Psoas muscle (tissue), 8 donors: Measurements from ENCODE around the gene PTTG1IP. TPM values are rescaled to one million over a fixed set of nuclear protein-coding genes. Genes with fewer than 3 reads are reported as not detected.

Experiments
- ATAC-seq, 4 donors: fragments of 200-7000 bp; cut with Tn5 transposase; one replicate each; pipeline ENCODE4 v1.9.1; 2020; ENCODE audit warnings: moderate library complexity in 3 of 4, mild to moderate bottlenecking in 2 of 4
- DNase-seq, 2 donors: peaks; one replicate each; pipeline ENCODE4 v3.0.0-alpha.2; 2020
- H3K27ac ChIP-seq: fragments of 200-600 bp; one replicate; pipeline ENCODE4 v1.8.0; 2022
- H3K27me3 ChIP-seq, 3 donors: fragments of 200-600 bp in 1 of 3; one replicate each; pipeline versions ENCODE4 v1.6.1 to v1.8.0; 2013 to 2022; ENCODE audit warnings: low read length in 2 of 3, mild to moderate bottlenecking in 2 of 3, moderate library complexity in 1 of 3; ENCODE audit not compliant: insufficient read depth in 3 of 3
- H3K36me3 ChIP-seq, 2 donors: fragments of 200-600 bp in 1 of 2; one replicate each; pipeline versions ENCODE4 v1.6.1 to v1.8.0; 2013 to 2022; ENCODE audit warnings: low read depth in 1 of 2, mild to moderate bottlenecking in 1 of 2, moderate library complexity in 1 of 2; ENCODE audit not compliant: insufficient read depth in 1 of 2
- H3K4me1 ChIP-seq: fragments of 200-600 bp; one replicate; pipeline ENCODE4 v1.8.0; 2022
- H3K4me3 ChIP-seq: fragments of 200-600 bp; one replicate; pipeline ENCODE4 v1.8.0; 2022; ENCODE audit warnings: mild to moderate bottlenecking
- H3K9me3 ChIP-seq: fragments of 200-600 bp; one replicate; pipeline ENCODE4 v1.8.0; 2022
- whole genome bisulfite sequencing, 3 donors: extraction: QIAGEN DNeasy Blood & Tissue Kit; methylation state at CpG; one replicate each; pipeline versions ENCODE4 v1.1.6 to v1.1.7; 2013; 5-methylcytosine and 5-hydroxymethylcytosine counted together
- intact Hi-C, 2 donors: fragments of 100-400 bp; cut with DNase I; formaldehyde crosslinking; loops; one replicate each; pipeline versions ENCODE4 v1.11.0 to v1.14.2; 2022
- polyA plus RNA-seq, 3 donors: library from polyadenylated mRNA; stranded (reverse); fragments of 200-250 nt; gene quantifications; one replicate each; pipeline ENCODE4 v1.2.3, GENCODE V29; 2013
- total RNA-seq, 4 donors: library from RNA; stranded (reverse); fragmentation: NEBNext Ultra II Directional in 2 of 4; extraction: Animal tissue kit (Norgen Biotek cat#: 25700) in 2 of 4; gene quantifications; one replicate each; pipeline versions ENCODE4 v1.2.1 to v1.2.4, GENCODE V29; 2021 to 2023
- TF ChIP-seq, protein P1 (sequence below): fragments of 200-600 bp; IDR thresholded peaks from one replicate; pipeline ENCODE4 v1.8.0; 2022; ENCODE audit warnings: antibody characterized with exemption
- donor health status: healthy with polysubstance abuse.
- donor health status: DM: no; HTN: no; CAD: no; lungs with moderate emphysema.
- donor health status: Bipolar disorder and iron deficiency.
- donor health status: healthy.
- donor health status: DM: yes; HTN: yes; CAD: no.
- donor health status: DM: no; HTN: no; CAD: no.
- donor health status: DM: no; HTN: no; CAD: no.
- donor health status: DM: yes; HTN: yes; CAD: no.

PTTG1IP gene
- total and polyA plus RNA-seq, 7 donors: 49.6 to 108 (median 68.3) TPM

- Histone ChIP-seq H3K27ac (no peak overlapping the region), H3K36me3 (no peaks in the 10 kb centered on the region), H3K9me3 (no peaks in the 10 kb centered on the region), H3K27me3 (peaks cover 0 to 18% (median 7%) of the 10 kb centered on the region in 3 donors), H3K4me1 (no peaks in the 10 kb centered on the region), H3K4me3 (no peak overlapping the region)
- TF ChIP-seq, protein P1, sequence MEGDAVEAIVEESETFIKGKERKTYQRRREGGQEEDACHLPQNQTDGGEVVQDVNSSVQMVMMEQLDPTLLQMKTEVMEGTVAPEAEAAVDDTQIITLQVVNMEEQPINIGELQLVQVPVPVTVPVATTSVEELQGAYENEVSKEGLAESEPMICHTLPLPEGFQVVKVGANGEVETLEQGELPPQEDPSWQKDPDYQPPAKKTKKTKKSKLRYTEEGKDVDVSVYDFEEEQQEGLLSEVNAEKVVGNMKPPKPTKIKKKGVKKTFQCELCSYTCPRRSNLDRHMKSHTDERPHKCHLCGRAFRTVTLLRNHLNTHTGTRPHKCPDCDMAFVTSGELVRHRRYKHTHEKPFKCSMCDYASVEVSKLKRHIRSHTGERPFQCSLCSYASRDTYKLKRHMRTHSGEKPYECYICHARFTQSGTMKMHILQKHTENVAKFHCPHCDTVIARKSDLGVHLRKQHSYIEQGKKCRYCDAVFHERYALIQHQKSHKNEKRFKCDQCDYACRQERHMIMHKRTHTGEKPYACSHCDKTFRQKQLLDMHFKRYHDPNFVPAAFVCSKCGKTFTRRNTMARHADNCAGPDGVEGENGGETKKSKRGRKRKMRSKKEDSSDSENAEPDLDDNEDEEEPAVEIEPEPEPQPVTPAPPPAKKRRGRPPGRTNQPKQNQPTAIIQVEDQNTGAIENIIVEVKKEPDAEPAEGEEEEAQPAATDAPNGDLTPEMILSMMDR: no peak
- WGBS, 3 donors: 90 to 94% (median 93%) methylated on average over 7 of the region's 7 CpGs
- intact Hi-C loops: loop anchor here (1.0 to 2.0 kb wide), 3 partner anchors 39 to 244 kb away; no protein-coding TSS in a partner anchor
- no peak for DNase-seq
- ATAC-seq: no peak
Measured at GRCh38 chr21:44893278-44893556, 19.7 kb upstream of the PTTG1IP start.

DNA sequence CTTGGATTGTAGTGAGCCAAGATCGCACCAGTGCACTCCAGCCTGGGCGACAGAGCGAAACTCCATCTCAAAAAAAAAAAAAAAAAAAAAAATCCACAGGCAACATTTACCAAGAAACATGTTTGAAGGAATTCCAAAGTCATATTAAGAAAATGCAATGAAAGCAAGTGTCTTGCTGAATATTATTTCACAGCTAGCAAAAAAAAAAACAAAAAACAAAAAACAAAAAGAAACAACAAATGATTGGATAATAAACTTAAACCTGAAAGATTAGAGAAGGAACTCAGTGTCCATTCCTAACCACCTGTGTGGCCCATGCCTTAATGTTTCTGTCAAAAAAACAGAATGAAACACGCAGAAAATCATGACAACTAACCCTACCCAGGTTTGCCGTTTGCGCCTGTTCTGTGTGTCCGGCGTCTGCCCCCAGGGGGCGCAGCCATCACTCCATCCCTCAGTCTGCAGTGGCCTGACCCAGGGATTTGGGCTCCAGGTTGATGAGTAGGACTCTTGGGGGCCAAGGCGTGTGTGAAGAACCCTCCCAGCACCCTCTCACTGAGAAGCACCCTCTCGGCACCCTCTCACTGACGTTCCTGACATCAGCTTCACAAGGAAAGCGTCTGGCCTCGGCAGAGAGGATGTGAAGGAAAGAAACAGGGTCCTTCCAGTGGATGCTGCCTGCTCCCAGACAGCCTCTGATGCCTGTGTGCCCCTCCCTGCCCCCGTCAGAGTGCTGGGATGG lies 19.2 kb upstream of the PTTG1IP start:
- no peak overlapping the region for H3K4me3 ChIP-seq
- H3K36me3 ChIP-seq: no peaks in the 10 kb centered on the region
- H3K27me3 ChIP-seq: peaks cover 0 to 17% (median 7%) of the 10 kb centered on the region in 3 donors
- no peaks in the 10 kb centered on the region for H3K4me1 ChIP-seq
- ATAC-seq (peak; percentile 66 to 86 (median 74)), DNase-seq (peak; percentile 70 to 80)
- no peaks in the 10 kb centered on the region for H3K9me3 ChIP-seq
- TF ChIP-seq, protein P1: peak; percentile 78
- no peak overlapping the region for H3K27ac ChIP-seq
- WGBS, 3 donors: 45 to 56% (median 47%) methylated on average over 15 of the region's 15 CpGs
- intact Hi-C loops: loop anchor here (1.0 to 2.0 kb wide), 3 partner anchors 40 to 244 kb away; no protein-coding TSS in a partner anchor

- TF ChIP-seq, protein P1: no peak
- Histone ChIP-seq H3K36me3 (no peaks in the 10 kb centered on the region), H3K4me1 (no peaks in the 10 kb centered on the region), H3K4me3 (no peak overlapping the region), H3K9me3 (no peaks in the 10 kb centered on the region), H3K27me3 (peaks cover 0 to 17% (median 7%) of the 10 kb centered on the region in 3 donors), H3K27ac (no peak overlapping the region)
- DNase-seq: peak in 1 of 2 donors; percentile 4
- intact Hi-C loops: loop anchor here (2.0 kb wide), 2 partner anchors 41 to 245 kb away; no protein-coding TSS in a partner anchor
- ATAC-seq: peak in 1 of 4 donors; percentile 43
- 31 to 32% (median 32%) methylated on average over 18 to 19 of the region's 19 CpGs for WGBS, 3 donors
Measured at GRCh38 chr21:44892095-44892494, 18.6 kb upstream of the PTTG1IP start.

DNA sequence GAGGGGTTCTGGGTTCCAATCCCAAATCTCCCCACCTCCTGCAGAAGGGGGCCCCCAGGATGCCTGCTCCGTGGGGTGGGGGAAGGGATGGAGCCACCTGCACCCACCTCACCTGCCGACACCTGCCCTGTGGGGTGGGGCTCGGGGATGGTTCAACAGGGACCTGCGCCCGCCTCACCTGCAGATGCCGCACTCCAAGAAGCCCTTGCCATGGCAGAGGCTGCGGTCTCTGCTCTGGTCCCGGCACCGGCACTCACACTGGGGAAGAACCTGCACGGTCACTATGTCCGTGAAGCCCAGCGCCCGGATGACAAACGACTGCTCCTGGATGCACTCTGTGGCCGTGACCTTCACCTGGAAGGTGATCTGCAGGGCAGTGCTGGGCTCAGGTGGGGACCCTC lies 18.1 kb upstream of the PTTG1IP start:
- DNase-seq (peak in 1 of 2 donors; percentile 15), ATAC-seq (no peak)
- TF ChIP-seq, protein P1: no peak
- Histone ChIP-seq H3K4me1 (no peaks in the 10 kb centered on the region), H3K9me3 (no peaks in the 10 kb centered on the region), H3K27me3 (peaks cover 0 to 17% (median 7%) of the 10 kb centered on the region in 3 donors), H3K4me3 (no peak overlapping the region), H3K36me3 (no peaks in the 10 kb centered on the region), H3K27ac (no peak overlapping the region)
- intact Hi-C loops: loop anchor here (2.0 kb wide), 2 partner anchors 41 to 245 kb away; no protein-coding TSS in a partner anchor
- 78 to 81% (median 80%) methylated on average over 14 to 15 of the region's 15 CpGs for WGBS, 3 donors
